Uterus (tissue), 2 donors: ENCODE results near the gene SLC22A8.

ENCODE experiments used
- CTCF ChIP-seq, 4 experiments: fragments of 200-600 bp in 2 of 4; fragments of 450-650 bp in 2 of 4; sonication (generic) in 2 of 4; IDR thresholded peaks; one replicate each; pipeline ENCODE4 v1.5.1; 2016 to 2019; ENCODE audit warnings: antibody characterized with exemption in 4 of 4, mild to moderate bottlenecking in 2 of 4, moderate library complexity in 1 of 4
- POLR2A ChIP-seq, 2 donors: fragments of 450-650 bp; IDR thresholded peaks; one replicate each; pipeline ENCODE4 v1.6.1; 2016; ENCODE audit warnings: antibody characterized with exemption in 2 of 2, mild to moderate bottlenecking in 1 of 2, moderate library complexity in 1 of 2

- TF ChIP-seq CTCF (IDR thresholded peaks at IDR 0.05) (no peak), POLR2A (IDR thresholded peaks at IDR 0.05) (no peak)
Measured at GRCh38 chr11:63023222-63023814, 7.7 kb upstream of the SLC22A8 start.
